Measurements from ENCODE around the gene GMPPB.
"Not testable (repeated sequence)": the region's sequence is repeated elsewhere in the genome, so short reads cannot be mapped to it uniquely, and the experiment has no call there.

GMPPB gene

DNA sequence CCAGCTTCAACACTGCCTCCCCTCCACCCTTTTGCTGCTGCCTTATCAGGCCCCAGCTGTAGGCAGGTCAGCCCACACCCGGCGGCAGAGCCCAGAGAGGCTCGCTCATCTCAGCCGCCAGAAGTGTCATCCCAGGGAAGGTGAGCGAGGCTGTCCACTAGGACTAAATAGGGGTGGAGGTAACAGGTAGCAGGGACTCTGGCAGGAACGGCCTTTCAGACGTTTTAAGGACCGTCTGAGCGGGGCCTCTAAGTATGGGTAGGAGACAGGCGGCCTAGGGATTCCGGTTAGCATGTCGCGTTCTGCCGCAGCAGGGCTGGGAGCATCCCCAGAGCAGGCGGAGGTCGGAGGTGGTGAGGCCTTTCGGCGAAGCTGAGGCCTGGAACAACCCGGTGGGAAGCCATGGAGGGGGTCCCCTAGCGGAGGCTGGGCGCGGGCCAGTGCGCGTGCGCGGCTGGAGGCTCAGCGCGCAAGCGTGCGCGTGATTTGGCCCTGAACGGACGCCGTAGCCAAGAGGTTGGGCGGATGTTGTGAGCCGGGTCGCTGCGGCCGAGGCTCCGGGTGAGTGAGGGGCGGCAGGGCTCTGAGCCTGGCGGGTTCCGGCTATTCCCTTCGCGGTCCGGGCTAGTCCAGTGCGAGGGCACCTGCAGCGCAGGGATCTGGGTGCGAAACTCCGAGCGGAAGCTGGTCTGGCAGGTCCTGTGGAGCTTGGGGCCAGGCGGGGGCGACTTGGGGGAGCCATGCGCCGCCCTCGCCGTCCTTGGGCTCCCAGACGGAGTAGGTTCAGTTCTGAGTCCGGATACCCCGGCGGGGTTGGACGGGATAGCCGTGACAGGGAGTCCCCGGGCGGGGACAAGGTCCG, 34.5 kb downstream of the GMPPB start, which contains the start of the genes MST1 and RNF123:
TSS of gene MST1 (minus strand) at position 429 of the 862 bp plus-strand sequence. CDS start 783 bp downstream, outside the sequence.
TSS of gene RNF123 (plus strand) at position 512 of the 862 bp plus-strand sequence. CDS start 1,609 bp downstream, outside the sequence.
- no peak for DNase-seq

- not testable (repeated sequence) for DNase-seq
Measured at GRCh38 chr3:49688338-49689045, 35.3 kb downstream of the GMPPB start.

- DNase-seq = not testable (repeated sequence)
Measured at GRCh38 chr3:49687424-49687795, 36.3 kb downstream of the GMPPB start.

- not testable (repeated sequence) for DNase-seq
Measured at GRCh38 chr3:49686769-49687423, 36.9 kb downstream of the GMPPB start.

GRCh38 chr3:49686346-49686745, 37.4 kb downstream of the GMPPB start:
- DNase-seq = not testable (repeated sequence)

DNA sequence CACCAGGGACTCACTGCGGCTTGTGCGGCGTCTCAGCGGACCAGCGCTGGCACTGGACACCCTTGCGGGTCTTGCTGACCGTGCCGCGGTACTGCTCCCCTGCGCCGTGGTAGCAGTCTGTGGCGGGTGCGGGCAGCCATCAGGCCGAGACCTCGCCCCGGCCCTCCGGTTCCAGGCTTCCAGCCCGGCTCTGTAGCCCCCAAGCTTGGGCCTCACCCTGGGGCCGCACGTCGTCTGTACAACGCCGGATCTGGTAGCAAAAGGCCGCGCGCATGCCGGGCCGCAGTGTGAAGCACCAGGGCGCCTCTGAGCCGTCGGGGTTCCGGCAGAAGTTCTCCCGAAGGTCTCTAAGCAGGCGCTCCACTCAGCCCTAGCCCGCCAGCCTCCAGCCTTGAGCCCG, 37.9 kb downstream of the GMPPB start:
- DNase-seq = not testable (repeated sequence)

- not testable (repeated sequence) for DNase-seq
Measured at GRCh38 chr3:49685103-49685502, 38.6 kb downstream of the GMPPB start.

GRCh38 chr3:49684453-49684852, 39.3 kb downstream of the GMPPB start:
- DNase-seq = not testable (repeated sequence)

- DNase-seq = no peak
Measured at GRCh38 chr3:49683162-49683561, 40.6 kb downstream of the GMPPB start.

GRCh38 chr3:49681543-49681942, 42.2 kb downstream of the GMPPB start:
- no peak for DNase-seq

DNA sequence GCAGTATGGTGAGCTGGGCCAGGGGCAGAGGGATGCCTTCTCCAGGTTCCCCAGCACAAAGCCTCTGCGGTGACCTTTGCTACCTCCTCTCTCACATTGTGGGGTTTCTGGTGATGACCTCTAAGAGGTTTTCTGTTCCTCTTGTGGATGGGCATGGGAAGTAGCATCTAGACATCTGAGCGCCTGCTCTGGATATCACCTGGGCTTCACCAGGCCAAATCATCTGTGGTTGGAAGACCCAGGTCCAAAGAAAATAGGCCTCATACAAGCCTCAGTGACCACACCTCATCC, 42.6 kb downstream of the GMPPB start:
- DNase-seq = no peak

DNA sequence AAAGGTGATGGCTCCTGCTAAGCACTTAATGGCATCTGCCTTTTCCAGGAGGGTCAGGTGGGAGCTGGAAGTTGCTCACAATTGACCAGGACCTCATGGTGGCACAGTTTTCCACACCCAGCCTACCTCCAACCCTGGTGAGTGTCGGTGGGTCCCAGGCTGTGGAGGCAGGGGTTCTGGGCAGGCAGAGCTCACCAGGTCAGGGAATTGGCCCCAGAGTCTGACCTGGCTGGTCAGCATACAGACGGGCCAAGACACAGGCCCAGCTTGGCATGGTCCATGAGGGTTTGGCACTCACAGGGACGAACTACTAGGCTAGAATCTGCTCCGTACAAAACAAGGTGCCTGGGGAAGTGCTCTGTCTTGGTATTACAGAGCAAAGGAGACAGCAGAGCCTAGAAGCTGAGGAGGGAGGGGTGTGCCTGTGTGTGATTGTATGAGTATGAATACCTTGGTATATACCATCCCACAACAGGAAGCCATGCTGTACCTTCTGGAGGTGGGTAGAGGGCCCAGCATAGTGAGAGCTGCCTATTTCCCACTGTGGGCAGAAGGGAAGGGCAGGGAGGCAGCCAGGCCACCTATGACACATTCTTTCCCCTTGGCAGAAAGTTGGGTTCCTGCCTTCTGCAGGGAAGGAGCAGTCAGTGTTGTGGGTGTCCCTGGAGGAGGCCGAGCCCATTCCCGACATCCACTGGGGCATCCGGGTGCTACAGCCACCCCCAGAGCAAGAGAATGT, 43.1 kb downstream of the GMPPB start:
- DNase-seq = no peak

- no peak for DNase-seq
Measured at GRCh38 chr3:49675912-49676311, 47.8 kb downstream of the GMPPB start.

GRCh38 chr3:49674497-49674983, 49.2 kb downstream of the GMPPB start:
- no peak for DNase-seq

DNA sequence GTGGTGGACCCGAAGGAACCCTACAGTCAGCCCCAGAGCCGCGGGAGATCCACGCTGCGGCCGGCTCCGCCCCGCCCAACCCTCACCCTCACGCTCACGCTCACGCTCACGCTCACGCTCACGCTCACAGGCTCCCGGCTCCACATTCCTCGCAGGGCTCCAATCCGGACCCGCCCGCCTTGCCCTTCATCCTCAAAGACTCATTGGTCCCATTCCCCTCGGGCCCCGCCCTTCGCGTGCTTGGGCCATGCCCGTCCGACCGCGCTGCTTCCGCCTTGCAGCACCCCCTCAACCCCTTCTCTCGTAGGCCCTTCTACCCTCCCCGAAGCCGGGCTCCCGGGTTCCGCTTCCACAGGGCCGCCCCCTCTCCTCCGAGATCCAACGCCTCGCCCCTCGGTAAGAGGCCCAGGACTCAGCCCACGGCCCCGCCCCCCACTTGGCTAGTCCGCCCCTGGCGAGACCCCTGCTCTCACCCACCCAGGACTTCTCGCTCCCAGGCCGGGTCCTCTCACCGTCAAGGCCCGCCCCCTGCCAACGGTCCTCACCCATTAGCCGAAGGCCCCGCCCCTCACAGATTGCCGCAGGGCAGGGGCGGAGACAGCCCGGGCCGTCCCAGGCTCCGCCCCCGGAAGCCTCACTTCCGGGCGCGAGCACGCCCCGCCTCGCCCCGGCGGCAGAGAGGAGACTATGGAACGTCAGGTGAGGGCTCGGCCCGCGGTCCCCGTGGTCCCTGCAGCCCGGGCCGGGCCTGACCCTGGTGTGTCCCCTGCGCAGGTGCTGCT, 49.8 kb downstream of the GMPPB start, which contains the start of gene APEH:
TSS of gene APEH (plus strand) at position 637 of the 782 bp plus-strand sequence. CDS start at position 688, 51 bp downstream.
- DNase-seq = no peak

- no peak for DNase-seq
Measured at GRCh38 chr3:49673121-49673714, 50.5 kb downstream of the GMPPB start.

DNA sequence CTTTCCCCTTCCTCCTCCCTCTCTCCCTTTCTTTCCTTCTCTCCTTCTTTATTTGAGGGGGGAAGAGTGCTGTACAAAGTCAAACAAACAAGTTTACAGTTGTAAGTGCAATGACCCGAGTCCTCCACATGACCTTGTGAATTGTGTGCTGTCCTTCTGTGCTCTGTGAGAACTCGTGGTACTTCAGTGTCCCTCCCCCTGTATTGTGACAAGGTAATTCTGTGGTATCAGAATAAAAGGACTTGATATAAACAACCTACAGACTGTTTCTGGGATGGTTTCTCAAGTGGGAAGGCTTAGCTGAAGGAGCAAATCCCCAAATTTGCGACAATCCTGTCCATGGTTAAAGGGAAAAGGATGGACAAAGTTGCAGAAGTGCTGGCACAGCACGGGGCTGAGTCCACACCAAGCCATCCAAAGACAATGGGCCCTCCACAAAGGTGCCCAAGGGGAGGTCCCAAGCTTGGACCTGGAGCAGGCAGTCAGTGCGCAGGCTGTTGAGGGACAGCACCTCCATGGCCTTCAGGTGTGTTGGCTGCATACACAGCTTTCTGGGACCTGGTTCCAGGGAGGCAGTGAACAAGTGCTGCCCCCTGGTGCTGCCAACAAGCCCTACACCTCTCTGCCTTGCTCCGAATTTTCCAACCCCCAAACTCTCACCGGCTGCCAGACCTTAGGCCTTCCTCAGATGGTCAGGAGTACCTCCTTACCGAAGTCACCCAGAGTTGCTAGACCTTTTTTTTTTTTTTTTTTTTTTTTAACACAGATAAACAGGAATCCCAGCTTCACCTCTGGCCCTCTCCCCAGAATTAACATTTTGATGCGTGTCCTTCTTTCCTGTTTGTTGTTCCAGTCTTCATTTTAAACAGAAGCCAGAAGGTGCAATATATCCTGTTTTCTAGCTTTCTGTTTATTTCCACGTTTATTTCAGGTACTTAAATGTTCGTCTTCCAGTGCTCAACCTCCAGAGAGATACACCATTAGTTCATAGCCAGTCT, 52.2 kb downstream of the GMPPB start:
- no peak for DNase-seq

- DNase-seq = no peak
Measured at GRCh38 chr3:49670940-49671290, 52.8 kb downstream of the GMPPB start.

Data from SIG-M5 (cell line).